NCI-H2196 (cell line): ENCODE data around the gene GPR68.
"Not testable (repeated sequence)": the region's sequence is repeated elsewhere in the genome, so short reads cannot be mapped to it uniquely, and the experiment has no call there.

Source experiments
- DNase-seq: peaks from one replicate; lab custom pipeline; 2025; ENCODE audit not compliant: unreplicated experiment; lab: John Stamatoyannopoulos, UW

Gene GPR68

GRCh38 chr14:91200802-91201201 is 43.7 kb downstream of the GPR68 start:
- not testable (repeated sequence) for DNase-seq

DNA sequence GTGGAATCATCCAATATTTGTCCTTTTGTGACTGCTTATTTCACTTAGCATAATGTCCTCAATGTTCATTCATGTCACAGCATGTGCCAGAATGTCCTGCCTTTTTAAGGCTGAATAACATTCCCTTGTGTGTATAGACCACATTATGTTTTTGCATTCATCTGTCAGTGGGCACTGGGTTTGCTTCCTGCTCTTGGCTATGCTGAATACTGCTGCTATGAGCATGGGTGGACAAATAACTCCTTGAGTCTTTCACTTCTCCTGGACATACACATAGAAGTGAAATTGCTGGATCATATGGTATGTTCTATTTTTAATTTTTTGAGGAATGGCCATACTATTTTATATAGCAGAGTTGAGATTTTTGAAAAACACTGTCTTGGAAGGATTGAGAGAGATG is 46.9 kb downstream of the GPR68 start:
- DNase-seq = no peak

- no peak for DNase-seq
Observed at GRCh38 chr14:91195881-91196280, 48.6 kb downstream of the GPR68 start.

GRCh38 chr14:91193069-91193468 is 51.4 kb downstream of the GPR68 start:
- DNase-seq = no peak

DNA sequence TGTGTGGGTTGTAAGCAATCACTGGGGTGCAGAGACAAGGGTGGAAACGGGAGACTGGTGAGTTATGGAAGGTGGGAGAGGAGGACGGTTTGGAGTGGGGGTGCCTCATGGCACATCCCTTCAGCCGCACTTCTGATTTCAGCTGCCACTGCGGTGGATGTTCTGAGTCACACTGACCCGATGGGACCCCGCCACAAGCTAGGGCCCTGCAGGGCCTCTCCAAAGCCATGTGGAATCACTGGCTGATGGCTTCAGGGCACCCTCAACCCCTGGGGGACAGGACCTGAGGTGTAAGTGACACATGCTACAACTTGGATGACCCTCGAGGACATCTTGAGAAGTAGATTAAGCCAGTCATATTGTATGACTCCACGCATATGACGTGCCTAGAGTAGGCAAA is 53.7 kb downstream of the GPR68 start:
- no peak for DNase-seq

- no peak for DNase-seq
Observed at GRCh38 chr14:91187271-91187670, 57.2 kb downstream of the GPR68 start.

- DNase-seq = no peak
Observed at GRCh38 chr14:91186515-91187066, 57.9 kb downstream of the GPR68 start.

GRCh38 chr14:91185721-91186120 is 58.8 kb downstream of the GPR68 start:
- no peak for DNase-seq

DNA sequence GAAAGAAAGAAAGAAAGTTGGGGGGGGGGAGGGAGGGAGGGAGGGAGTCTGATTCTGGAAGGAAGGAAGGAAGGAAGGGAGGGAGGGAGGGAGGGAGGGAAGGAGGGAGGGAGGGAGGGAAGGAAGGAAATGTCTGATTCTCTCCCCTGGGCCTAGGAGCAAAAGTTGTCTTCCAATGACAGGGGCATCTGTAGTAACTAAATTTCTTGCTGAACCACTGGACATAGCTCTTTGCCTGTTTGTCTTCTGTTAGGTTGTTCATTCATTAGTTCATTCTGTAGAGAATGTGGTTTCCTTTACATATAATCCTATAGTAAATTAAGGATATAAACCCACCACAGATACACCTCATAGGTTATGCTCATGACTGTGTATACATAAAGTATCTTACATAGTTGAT is 59.9 kb downstream of the GPR68 start:
- DNase-seq = no peak

- not testable (repeated sequence) for DNase-seq
Observed at GRCh38 chr14:91182753-91183152, 61.8 kb downstream of the GPR68 start.
